Left cardiac atrium (tissue), 4 donors: ENCODE results near the gene EDC3. TPM values are rescaled to one million over a fixed set of nuclear protein-coding genes. Genes with fewer than 3 reads are reported as not detected.
A peak's percentile ranks its signal among the peaks of the same experiment; 100 is the strongest.
"Not testable (repeated sequence)": the region's sequence is repeated elsewhere in the genome, so short reads cannot be mapped to it uniquely, and the experiment has no call there.

ENCODE experiments used
- ATAC-seq, 2 donors: fragments of 200-7000 bp; cut with Tn5 transposase; one replicate each; pipeline ENCODE4 v1.9.1; 2020; ENCODE audit warnings: mild to moderate bottlenecking in 2 of 2, moderate library complexity in 2 of 2
- DNase-seq: peaks from one replicate; pipeline ENCODE4 v3.0.0-alpha.2; 2020
- intact Hi-C, 2 donors: fragments of 100-400 bp; cut with DNase I; formaldehyde crosslinking; loops; one replicate each; pipeline versions ENCODE4 v1.14.1 to v1.15.1; 2022 to 2023
- total RNA-seq, 2 donors: library from RNA; stranded (reverse); fragmentation: NEBNext Ultra II Directional; extraction: Animal tissue kit (Norgen Biotek cat#: 25700); gene quantifications; one replicate each; pipeline ENCODE4 v1.2.1, GENCODE V29; 2021
- donor health status: DM: no; HTN: yes; CAD: no.
- donor health status: DM: no; HTN: yes; CAD: no; lungs with severe emphysema.
- donor health status: DM: yes; HTN: yes; CAD: no.
- donor health status: Dilated cardiomyopathy.

The EDC3 gene
- total RNA-seq, 2 donors from 2014 or later: 19.7 to 19.8 TPM

DNA sequence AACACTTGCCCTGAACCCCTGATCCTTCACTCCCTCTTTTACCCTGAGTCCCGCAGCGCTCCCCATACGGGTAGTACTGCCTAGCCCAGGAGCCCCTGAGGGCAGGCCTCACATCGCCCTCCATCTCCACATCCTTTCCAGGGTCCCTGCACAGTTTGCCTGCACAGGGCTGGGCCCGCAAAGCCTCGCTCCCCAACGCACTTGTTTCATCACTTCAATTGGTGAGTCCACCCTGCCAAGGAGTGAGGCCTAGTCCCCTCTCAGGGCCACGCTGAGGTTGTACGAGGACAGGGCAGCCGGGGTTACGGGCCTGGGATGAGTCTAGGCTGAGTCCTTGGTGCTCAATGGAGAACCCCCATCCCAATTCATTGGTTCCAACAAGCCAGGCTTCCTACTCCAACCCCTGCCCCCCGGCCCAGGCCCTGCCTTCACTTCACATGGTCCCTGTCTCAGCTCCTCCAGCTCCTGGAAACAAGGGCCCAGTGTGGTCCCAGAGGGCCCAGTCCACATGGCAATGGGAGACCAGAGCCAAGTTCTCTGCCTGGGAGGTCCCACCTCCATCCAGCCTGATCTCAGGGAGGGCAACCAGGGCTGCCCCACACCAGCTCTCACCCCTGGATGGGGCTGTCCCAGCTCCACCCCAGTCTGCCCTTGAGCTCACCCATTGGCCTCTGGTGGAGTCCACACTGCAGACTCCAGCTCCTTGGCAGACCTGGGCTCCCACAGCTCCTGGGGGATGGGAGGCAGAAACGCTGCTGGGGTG is 92.6 kb downstream of the EDC3 start:
- ATAC-seq: no peak
- intact Hi-C loops: loop anchor here in 1 of 2 donors (5.0 kb wide), 1 partner anchor 56 kb away; no protein-coding TSS in a partner anchor
- no peak for DNase-seq

DNA sequence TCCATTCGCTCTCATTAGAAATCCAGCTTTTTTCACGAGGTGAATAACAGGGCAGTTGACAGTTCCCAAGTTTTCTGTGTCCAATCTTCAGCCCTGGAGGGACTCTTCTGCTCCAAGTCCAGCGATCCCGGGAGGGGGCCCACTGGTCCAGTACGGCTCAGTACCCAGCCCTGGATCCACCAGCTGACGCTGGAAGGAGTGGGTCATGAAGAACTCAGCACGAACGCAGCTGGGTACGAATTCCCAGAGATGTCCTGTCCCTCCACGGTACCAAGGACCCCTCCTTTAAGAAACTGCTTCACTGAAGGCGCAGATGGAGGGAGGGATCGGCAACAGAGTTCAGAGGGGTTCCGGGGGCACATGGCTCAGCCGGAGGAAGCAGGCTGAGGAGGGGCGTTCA is 96.7 kb downstream of the EDC3 start:
- DNase-seq: no peak
- intact Hi-C loops: no loop called here
- no peak for ATAC-seq

DNA sequence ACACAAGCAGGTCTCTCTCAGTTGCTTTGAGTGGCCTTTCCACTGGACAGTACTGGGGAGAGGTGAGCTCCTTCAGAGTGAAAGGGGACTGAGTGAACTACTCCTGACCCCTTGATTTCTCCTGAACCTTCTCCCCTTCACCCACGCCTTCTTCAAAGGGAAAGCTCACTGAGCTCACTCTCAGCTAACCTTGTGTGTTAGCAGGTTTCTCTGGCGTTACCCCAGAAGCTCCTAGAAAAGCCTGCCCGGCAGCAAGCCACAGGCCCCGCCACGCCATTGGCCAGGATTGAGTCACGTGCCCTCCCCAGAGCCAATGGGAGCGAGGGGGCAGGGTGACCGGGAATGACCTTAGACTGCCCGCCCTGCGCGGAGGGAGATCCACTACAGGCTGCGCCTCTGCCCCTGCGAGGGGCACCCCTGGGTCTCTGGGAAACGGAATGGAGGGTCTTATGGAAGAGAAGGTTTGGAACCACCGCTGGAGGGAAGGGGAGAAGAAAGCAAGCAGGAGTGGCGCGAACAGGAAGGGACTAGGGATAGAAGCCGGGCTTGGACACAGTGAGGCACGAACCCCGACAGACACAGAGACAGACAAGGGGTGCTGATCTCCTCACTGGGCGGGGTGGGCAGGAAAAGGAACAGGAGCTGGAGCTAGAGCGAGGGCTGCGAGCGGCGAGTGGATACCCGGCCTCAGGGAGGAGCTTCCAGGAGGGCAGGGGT is 97.5 kb downstream of the EDC3 start:
- intact Hi-C loops: no loop called here
- peak; percentile 98 to 99 for ATAC-seq
- DNase-seq: peak; percentile 95

DNA sequence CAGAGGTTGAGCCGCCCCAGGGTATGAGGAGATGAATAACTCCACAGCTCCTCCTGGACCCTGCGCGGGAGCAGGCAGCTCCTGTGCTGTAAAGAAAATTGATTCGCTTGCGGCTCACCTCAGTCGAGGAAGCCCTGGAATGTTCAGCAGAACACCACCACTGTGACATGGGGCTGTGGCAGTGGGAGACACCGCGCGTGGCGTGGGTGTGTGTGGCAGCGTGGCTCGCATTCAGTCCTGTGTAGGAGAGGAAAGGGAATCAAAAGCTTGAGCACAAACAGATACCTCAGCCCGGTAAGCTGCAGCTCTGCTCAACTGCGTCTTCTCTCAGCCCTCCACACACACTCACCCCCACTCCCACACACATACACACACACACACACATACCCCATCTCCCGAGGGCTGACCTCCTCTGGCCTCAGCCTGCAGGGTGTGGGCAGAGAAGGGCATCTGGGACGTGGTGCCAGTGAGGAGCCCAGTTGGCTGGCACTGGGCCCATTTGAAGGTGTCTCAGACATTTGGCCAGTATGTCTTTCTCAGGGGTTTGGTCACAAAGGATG is 98.6 kb downstream of the EDC3 start:
- intact Hi-C loops, DNase-seq: not testable (repeated sequence)
- peak in 1 of 2 donors; percentile 2 for ATAC-seq

DNA sequence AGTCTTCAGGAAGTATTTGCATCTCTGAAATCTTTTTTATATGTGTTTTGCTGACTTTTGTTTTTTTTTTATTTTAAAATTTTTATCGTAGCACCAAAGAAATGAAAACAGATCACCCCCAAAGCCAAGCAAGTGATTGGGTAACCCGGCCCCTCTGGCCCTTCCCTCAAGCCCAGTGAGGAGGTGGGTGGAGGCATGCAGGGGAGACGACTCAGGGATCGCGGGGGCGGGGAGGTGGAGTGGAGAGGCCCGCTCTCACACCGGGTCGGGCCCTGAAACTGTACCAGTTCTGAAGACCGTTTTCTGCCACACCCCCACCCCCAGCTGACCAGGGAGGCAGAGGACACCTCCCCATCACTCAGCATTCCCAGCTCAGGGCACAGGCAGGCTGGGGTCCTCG is 99.1 kb downstream of the EDC3 start:
- intact Hi-C loops, ATAC-seq, DNase-seq: not testable (repeated sequence)

DNA sequence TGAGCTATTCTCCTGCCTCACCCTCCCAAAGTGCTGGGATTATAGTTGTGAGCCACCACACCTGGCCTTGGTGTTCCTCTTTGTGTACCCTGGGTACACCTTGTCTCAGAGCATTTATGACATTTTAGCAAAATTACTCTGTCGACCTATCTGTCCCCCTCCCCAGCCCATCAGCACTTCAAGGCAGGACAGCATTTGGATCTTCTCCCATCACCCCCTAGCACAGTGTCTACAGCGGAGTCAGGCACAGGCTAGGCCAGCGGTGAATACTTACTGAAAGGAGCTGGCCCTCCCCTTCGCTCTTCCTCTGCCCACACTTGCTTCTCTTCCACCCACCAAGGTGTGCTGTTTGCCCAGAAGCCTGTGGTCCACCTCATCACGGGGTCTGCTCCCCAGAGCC is 100.6 kb downstream of the EDC3 start:
- DNase-seq (no peak), ATAC-seq (no peak)
- intact Hi-C loops: no loop called here

DNA sequence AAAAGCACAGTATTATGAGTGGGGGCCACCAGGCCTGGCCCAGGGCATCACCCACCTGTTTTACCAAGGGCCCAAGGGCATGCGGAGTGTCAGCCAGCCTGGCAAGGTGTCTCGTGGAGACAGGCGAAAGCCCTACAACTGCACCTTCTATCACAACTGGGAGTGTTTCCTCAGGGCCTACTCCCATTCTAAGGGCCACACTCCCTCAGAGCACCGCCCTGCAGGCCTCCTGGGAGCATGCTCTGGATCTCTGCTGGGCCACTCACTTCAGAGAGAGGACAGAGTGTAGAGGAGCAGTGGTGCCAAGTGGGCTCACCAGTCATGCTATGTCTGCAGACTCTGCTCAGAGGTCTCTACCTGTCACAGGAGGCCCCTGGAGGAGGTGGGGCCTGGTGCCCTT is 101.4 kb downstream of the EDC3 start:
- DNase-seq (no peak), ATAC-seq (no peak)
- intact Hi-C loops: no loop called here

DNA sequence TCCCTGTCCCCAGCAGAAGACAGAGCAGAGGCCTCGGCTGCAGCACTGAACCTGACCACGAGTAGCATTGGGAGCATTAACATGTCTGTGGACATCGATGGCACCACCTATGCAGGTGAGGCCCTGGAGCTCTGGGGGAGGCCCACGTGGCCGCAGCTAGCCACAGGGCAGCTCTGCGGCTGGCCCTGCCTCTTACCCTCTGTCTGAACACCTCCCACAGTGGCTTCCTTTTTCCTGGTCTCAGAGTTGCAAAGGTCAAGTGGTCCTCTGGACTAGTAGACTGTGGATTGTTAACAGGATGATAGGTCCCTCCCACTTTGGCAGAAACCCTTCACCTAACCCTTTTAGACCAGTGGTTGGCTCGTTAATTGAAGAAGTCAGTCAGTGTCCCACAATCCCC is 102.7 kb downstream of the EDC3 start:
- no peak for DNase-seq
- intact Hi-C loops: no loop called here
- ATAC-seq: no peak

DNA sequence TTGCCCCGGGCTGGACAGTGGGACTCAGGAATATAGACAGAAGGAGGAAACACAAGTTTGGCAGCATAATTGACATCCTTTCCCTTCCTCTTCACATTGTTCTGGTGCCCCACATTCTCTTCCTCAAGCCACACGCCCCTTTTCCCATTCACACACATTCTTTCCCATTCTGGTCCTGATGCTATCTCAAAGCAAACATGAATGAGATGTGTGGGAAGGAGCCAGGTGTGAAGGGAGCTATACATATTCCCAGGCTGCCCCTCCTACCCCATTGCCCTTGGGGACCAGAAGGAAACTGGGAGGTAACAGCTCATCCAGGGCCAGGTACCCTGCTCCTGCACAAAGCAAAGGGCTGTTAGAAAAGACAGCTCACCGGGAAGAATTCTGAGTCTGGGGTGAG is 103.6 kb downstream of the EDC3 start:
- ATAC-seq (no peak), DNase-seq (no peak)
- intact Hi-C loops: no loop called here

DNA sequence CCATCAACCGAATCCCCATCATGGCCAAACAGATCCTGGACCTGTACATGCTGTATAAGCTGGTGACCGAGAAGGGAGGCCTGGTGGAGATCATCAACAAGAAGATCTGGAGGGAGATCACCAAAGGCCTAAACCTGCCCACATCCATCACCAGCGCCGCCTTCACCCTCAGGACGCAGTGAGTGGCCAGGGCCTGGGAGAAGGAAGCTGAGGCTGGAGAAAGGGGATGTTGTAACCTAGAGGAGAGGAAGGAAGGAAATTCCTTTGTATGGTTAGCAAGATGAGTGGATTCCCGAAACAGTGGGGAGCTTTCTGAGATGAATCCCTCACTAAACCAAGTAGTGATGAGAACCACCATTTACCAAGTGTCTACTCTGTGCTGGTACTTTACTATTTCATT is 106.0 kb downstream of the EDC3 start:
- DNase-seq: no peak
- intact Hi-C loops: no loop called here
- ATAC-seq: no peak

DNA sequence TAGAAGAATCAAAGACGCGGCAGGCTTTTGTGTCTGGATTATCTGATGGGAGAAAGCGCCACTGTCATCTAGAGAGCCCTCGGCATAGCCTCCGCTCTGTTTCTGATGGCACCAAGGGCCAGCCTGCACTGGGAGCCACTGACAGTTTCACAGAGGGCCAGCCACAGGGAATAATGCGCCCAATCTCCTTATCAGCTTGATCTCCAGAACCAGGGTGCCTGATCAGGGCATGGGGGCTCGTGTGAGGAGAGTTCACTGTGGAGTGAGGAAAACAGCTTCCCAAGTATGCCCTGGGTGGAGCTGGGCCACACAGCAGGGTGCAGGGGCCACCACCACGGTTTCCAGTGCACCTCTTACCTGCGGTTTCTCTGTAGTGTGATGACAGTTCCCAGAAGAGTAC is 110.0 kb downstream of the EDC3 start:
- DNase-seq (no peak), ATAC-seq (no peak)
- intact Hi-C loops: no loop called here

DNA sequence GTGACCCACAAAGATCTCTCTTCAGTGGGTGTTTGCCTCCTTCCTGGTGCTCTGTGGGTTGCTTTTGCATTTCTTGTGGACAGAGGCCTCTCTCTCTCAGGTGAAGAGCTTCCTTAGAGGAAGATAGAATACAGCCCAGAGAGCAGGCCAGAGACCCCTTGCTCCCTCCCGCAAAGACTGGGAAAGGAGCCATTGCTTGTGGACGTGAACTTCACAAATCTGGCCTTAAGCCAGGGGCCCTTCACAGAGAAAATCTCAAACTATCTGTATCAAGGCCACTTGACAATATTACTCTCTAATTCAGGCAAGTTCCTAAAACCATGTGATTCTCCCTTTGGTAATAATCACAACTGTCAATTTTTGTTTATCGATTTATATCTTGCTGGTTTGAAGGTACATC is 110.6 kb downstream of the EDC3 start:
- DNase-seq: no peak
- no peak for ATAC-seq
- intact Hi-C loops: no loop called here

DNA sequence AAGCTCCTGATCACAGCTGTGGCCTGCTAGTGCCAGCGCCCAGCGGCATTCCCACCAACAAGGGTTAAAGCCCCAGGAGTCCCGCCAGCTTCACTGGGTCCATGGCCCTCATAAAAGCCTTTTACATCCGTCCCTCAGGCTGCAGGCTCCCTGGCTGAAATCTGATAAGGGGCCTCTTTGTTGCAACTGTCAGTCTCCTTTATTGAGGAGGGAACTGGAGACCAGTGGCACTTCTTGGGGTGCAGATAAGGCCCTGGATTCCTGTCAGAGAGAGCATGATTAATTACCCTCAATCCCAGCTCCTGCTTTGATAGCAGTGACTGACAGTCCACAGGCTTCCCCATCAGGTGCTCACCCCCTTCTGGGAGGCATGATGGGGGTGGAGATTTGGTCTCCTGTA is 111.0 kb downstream of the EDC3 start:
- intact Hi-C loops: no loop called here
- DNase-seq (no peak), ATAC-seq (no peak)

DNA sequence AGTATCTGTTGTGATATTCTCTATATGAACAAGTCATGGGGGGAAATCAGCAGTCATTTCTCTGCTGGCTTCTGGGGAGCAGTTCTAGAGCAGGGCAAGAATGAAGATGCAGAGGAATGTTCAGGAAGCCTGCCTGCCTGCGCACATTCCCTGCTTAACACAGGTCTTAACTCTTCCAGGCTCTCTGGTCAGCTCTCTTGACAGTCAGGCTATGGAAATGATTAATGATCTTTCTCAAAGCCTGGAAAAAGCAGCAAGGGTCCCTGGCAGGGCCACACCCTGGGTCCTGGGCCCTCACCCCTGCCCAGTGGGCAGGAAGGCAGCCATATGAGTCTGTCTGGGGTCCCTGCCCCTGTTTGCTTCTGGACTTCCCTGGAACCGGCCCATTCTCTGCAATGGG is 111.6 kb downstream of the EDC3 start:
- DNase-seq (no peak), ATAC-seq (no peak)
- intact Hi-C loops: no loop called here

Other genes starting within 250 kb of the EDC3 start
- gene UBL7, start 234.9 kb downstream of the EDC3 start, total RNA-seq: 10 to 100 TPM; 39.0 to 43.5 TPM
- 1 to 10 TPM; 2.1 to 2.6 TPM for gene ARID3B, start 154.8 kb downstream of the EDC3 start, total RNA-seq
- 10 to 100 TPM; 44.2 to 44.3 TPM for gene CLK3, start 80.2 kb downstream of the EDC3 start, total RNA-seq
- gene CYP1A1, start 29.5 kb upstream of the EDC3 start, total RNA-seq: under 1 TPM; 0.16 to 0.32 TPM
- under 1 TPM in 1 of 2 donors, not detected in 1; 0.12 TPM for gene CYP1A2, start 52.8 kb upstream of the EDC3 start, total RNA-seq
- gene CSK, start 86.1 kb upstream of the EDC3 start, total RNA-seq: 10 to 100 TPM; 49.7 to 59.2 TPM
- 100 to 1,000 TPM in 1 of 2 donors, 10 to 100 TPM in 1; 72.9 to 110 TPM for gene LMAN1L, start 116.8 kb upstream of the EDC3 start, total RNA-seq
- gene CPLX3, start 130.6 kb upstream of the EDC3 start, total RNA-seq: 10 to 100 TPM; 11.0 to 24.5 TPM
- 10 to 100 TPM; 35.3 to 41.4 TPM for gene ULK3, start 147.1 kb upstream of the EDC3 start, total RNA-seq
- gene SCAMP2, start 177.3 kb upstream of the EDC3 start, total RNA-seq: 10 to 100 TPM; 63.4 to 65.2 TPM
- 10 to 100 TPM; 37.6 to 42.1 TPM for gene MPI, start 194.0 kb upstream of the EDC3 start, total RNA-seq
- gene FAM219B, start 210.8 kb upstream of the EDC3 start, total RNA-seq: 100 to 1,000 TPM in 1 of 2 donors, 10 to 100 TPM in 1; 91.2 to 117 TPM
- gene COX5A, start 242.0 kb upstream of the EDC3 start, total RNA-seq: 100 to 1,000 TPM; 817 to 989 TPM